Activated naive CD4-positive, alpha-beta T cell treated with anti-CD3 and anti-CD28 coated beads, Interleukin-2, amount 50 U/mL, for 72 hours (primary cell): ENCODE results near the gene DENND2A. TPM values are rescaled to one million over a fixed set of nuclear protein-coding genes. Genes with fewer than 3 reads are reported as not detected.
A peak's percentile ranks its signal among the peaks of the same experiment; 100 is the strongest.
"Not testable (repeated sequence)": the region's sequence is repeated elsewhere in the genome, so short reads cannot be mapped to it uniquely, and the experiment has no call there.

ENCODE experiments used
- ATAC-seq, 2 donors: fragments of 150-1000 bp; cut with Tn5 transposase; 2 replicates each; pipeline ENCODE4 v1.10.0; 2021; ENCODE audit warnings: mild to moderate bottlenecking in 2 of 2, moderate library complexity in 2 of 2
- DNase-seq, 2 donors: peaks; one replicate each; pipeline ENCODE4 v3.0.0; 2021 to 2022; ENCODE audit warnings: low spot score in 2 of 2
- H3K27ac Mint-ChIP-seq, 2 donors: one replicate each; pipeline ENCODE4 v1.8.0; 2022; ENCODE audit warnings: mild to moderate bottlenecking in 2 of 2, mixed read lengths in 2 of 2
- H3K36me3 Mint-ChIP-seq, 2 donors: one replicate each; pipeline ENCODE4 v1.8.0; 2022; ENCODE audit warnings: mixed read lengths in 2 of 2
- H3K9me3 Mint-ChIP-seq, 2 donors: one replicate each; pipeline ENCODE4 v1.8.0; 2022; ENCODE audit warnings: mixed read lengths in 2 of 2
- total RNA-seq, 2 donors: library from RNA; stranded (reverse); gene quantifications; one replicate each; pipeline ENCODE4 v1.2.3, GENCODE V29; 2022

The DENND2A gene
- total RNA-seq: not detected

- H3K36me3 Mint-ChIP-seq: peaks cover 0 to 7% of the 10 kb centered on the region in 2 donors
- no peaks in the 10 kb centered on the region for H3K9me3 Mint-ChIP-seq
- DNase-seq: no peak
- no peak within 1 kb of the TSS for H3K27ac Mint-ChIP-seq
- ATAC-seq: peak; percentile 25 to 31
These were observed at the start of gene DENND2A for GRCh38 chr7:140640727-140641523. TSS of gene DENND2A (minus strand) at chr7:140640813. CDS start at chr7:140602397, 38,416 bp downstream.

- DNase-seq (no peak), ATAC-seq (no peak)
- Mint-ChIP-seq H3K9me3 (no peaks in the 10 kb centered on the region), H3K27ac (no peak overlapping the region), H3K36me3 (no peaks in the 10 kb centered on the region)
These were observed 48.9 kb upstream of the DENND2A start for GRCh38 chr7:140689199-140690152.

GRCh38 chr7:140688341-140688740 lies 47.7 kb upstream of the DENND2A start:
- DNase-seq (no peak), ATAC-seq (no peak)
- Mint-ChIP-seq H3K27ac (no peak overlapping the region), H3K9me3 (no peaks in the 10 kb centered on the region), H3K36me3 (no peaks in the 10 kb centered on the region)

GRCh38 chr7:140686921-140687320 lies 46.3 kb upstream of the DENND2A start:
- Mint-ChIP-seq H3K27ac (no peak overlapping the region), H3K36me3 (peaks cover 0 to 3% of the 10 kb centered on the region in 2 donors), H3K9me3 (no peaks in the 10 kb centered on the region)
- no peak for ATAC-seq
- DNase-seq: no peak

- Mint-ChIP-seq H3K36me3 (peaks cover 7 to 10% of the 10 kb centered on the region in 2 donors), H3K9me3 (no peaks in the 10 kb centered on the region)
These were observed 44.9 kb upstream of the DENND2A start for GRCh38 chr7:140685407-140686087.

GRCh38 chr7:140684066-140684950 lies 43.7 kb upstream of the DENND2A start:
- no peak for ATAC-seq
- H3K9me3 Mint-ChIP-seq: no peaks in the 10 kb centered on the region
- peaks cover 10 to 12% of the 10 kb centered on the region in 2 donors for H3K36me3 Mint-ChIP-seq
- peak overlapping the region in 1 of 2 donors; percentile 21 for H3K27ac Mint-ChIP-seq
- DNase-seq: no peak

More at GRCh38 chr7:140685407-140686087, 44.9 kb upstream of the DENND2A start:
- ATAC-seq: no peak
- no peak overlapping the region for H3K27ac Mint-ChIP-seq
- no peak for DNase-seq

GRCh38 chr7:140683657-140684056 lies 43.0 kb upstream of the DENND2A start:
- peak overlapping the region in 1 of 2 donors; percentile 21 for H3K27ac Mint-ChIP-seq
- no peak for ATAC-seq
- DNase-seq: no peak
- H3K9me3 Mint-ChIP-seq: no peaks in the 10 kb centered on the region
- H3K36me3 Mint-ChIP-seq: peaks cover 12 to 15% of the 10 kb centered on the region in 2 donors

- no peaks in the 10 kb centered on the region for H3K9me3 Mint-ChIP-seq
- DNase-seq (no peak), ATAC-seq (no peak)
- H3K36me3 Mint-ChIP-seq: peaks cover 12 to 15% of the 10 kb centered on the region in 2 donors
- peak overlapping the region in 1 of 2 donors; percentile 66 for H3K27ac Mint-ChIP-seq
These were observed 41.2 kb upstream of the DENND2A start for GRCh38 chr7:140681766-140682165.

- Mint-ChIP-seq H3K9me3 (no peaks in the 10 kb centered on the region), H3K27ac (peak overlapping the region in 1 of 2 donors; percentile 61)
- ATAC-seq: no peak
These were observed 40.3 kb upstream of the DENND2A start for GRCh38 chr7:140680886-140681285.

GRCh38 chr7:140679186-140679585 lies 38.6 kb upstream of the DENND2A start:
- no peak for DNase-seq
- H3K9me3 Mint-ChIP-seq: no peaks in the 10 kb centered on the region
- H3K36me3 Mint-ChIP-seq: peaks cover 12 to 15% of the 10 kb centered on the region in 2 donors
- no peak for ATAC-seq
- no peak overlapping the region for H3K27ac Mint-ChIP-seq

More at GRCh38 chr7:140680886-140681285, 40.3 kb upstream of the DENND2A start:
- peaks cover 12 to 15% of the 10 kb centered on the region in 2 donors for H3K36me3 Mint-ChIP-seq
- DNase-seq: no peak

- peak in 1 of 2 donors; percentile 48 for DNase-seq
- peaks cover 12 to 15% of the 10 kb centered on the region in 2 donors for H3K36me3 Mint-ChIP-seq
These were observed 38.2 kb upstream of the DENND2A start for GRCh38 chr7:140678816-140679130.

GRCh38 chr7:140678081-140678815 lies 37.6 kb upstream of the DENND2A start:
- peak in 1 of 2 donors; percentile 48 for DNase-seq
- peak overlapping the region in 1 of 2 donors; percentile 3 for H3K27ac Mint-ChIP-seq
- peaks cover 12 to 15% of the 10 kb centered on the region in 2 donors for H3K36me3 Mint-ChIP-seq
- H3K9me3 Mint-ChIP-seq: no peaks in the 10 kb centered on the region
- no peak for ATAC-seq

More at GRCh38 chr7:140678816-140679130, 38.2 kb upstream of the DENND2A start:
- peak overlapping the region in 1 of 2 donors; percentile 3 for H3K27ac Mint-ChIP-seq
- H3K9me3 Mint-ChIP-seq: no peaks in the 10 kb centered on the region
- no peak for ATAC-seq

- DNase-seq: peak in 1 of 2 donors; percentile 35
- Mint-ChIP-seq H3K9me3 (no peaks in the 10 kb centered on the region), H3K27ac (peak overlapping the region in 1 of 2 donors; percentile 3), H3K36me3 (peaks cover 12 to 15% of the 10 kb centered on the region in 2 donors)
- no peak for ATAC-seq
These were observed 36.9 kb upstream of the DENND2A start for GRCh38 chr7:140677496-140677895.

- DNase-seq, H3K9me3 Mint-ChIP-seq, ATAC-seq: not testable (repeated sequence)
- Mint-ChIP-seq H3K36me3 (peaks cover 10 to 15% of the 10 kb centered on the region in 2 donors), H3K27ac (peak overlapping the region in 1 of 2 donors; percentile 32)
These were observed 36.3 kb upstream of the DENND2A start for GRCh38 chr7:140676956-140677355.

- Mint-ChIP-seq H3K27ac (peak overlapping the region in 1 of 2 donors; percentile 32), H3K9me3 (no peaks in the 10 kb centered on the region), H3K36me3 (peaks cover 7 to 15% of the 10 kb centered on the region in 2 donors)
- ATAC-seq (no peak), DNase-seq (no peak)
These were observed 35.7 kb upstream of the DENND2A start for GRCh38 chr7:140676306-140676705.
